B cell (primary cell): ENCODE data around the gene CFAP53. TPM values are rescaled to one million over a fixed set of nuclear protein-coding genes. Genes with fewer than 3 reads are reported as not detected.

Experiments used
- ATAC-seq: fragments of 200-7000 bp; cut with Tn5 transposase; one replicate; pipeline ENCODE4 v1.10.0; 2021; ENCODE audit warnings: low read depth, mild to moderate bottlenecking, moderate number of reproducible peaks, moderate library complexity
- CTCF ChIA-PET: fragments of 350-600 bp; sonication (Branson Sonifier 250); formaldehyde crosslinking; loops from one replicate; lab custom pipeline; 2021; ENCODE audit warnings: antibody characterized with exemption, inconsistent platforms; lab: Charles Lee
- POLR2A ChIA-PET: fragments of 350-600 bp; sonication (Branson Sonifier 250); formaldehyde crosslinking; loops from one replicate; lab custom pipeline; 2021; ENCODE audit warnings: antibody characterized with exemption; lab: Charles Lee
- DNase-seq: peaks from one replicate; pipeline ENCODE4 v3.0.0; 2013
- H2AFZ ChIP-seq: 2 replicates; pipeline ENCODE4 v1.6.1; 2012; ENCODE audit warnings: mild to moderate bottlenecking, low read depth, low read length; ENCODE audit not compliant: insufficient read depth, poor library complexity, severe bottlenecking
- H3K27ac ChIP-seq, 2 donors: 1 replicate in 1 of 2; 2 replicates in 1 of 2; pipeline ENCODE4 v1.5.1; 2012 to 2013; ENCODE audit warnings: low read length in 2 of 2, mild to moderate bottlenecking in 2 of 2, moderate library complexity in 1 of 2
- H3K27me3 ChIP-seq, 4 experiments: fragments of 200-600 bp in 1 of 4; sonication (generic) in 1 of 4; replicated peaks in 1 of 4; 1 replicate in 2 of 4; 2 replicates in 2 of 4; pipeline versions ENCODE4 v1.6.1 to v1.7.0; 2013 to 2016; ENCODE audit warnings: low read length in 3 of 4, mild to moderate bottlenecking in 2 of 4, mixed read lengths in 1 of 4, moderate library complexity in 1 of 4; ENCODE audit not compliant: insufficient read depth in 4 of 4, control insufficient read depth in 3 of 4; ENCODE audit errors: control extremely low read depth in 1 of 4
- H3K36me3 ChIP-seq, 2 experiments: replicated peaks in 1 of 2; 1 replicate in 1 of 2; 2 replicates in 1 of 2; pipeline versions ENCODE4 v1.6.1 to v1.7.1; 2013; ENCODE audit warnings: low read length in 1 of 2; ENCODE audit not compliant: insufficient read depth in 2 of 2, control insufficient read depth in 1 of 2; ENCODE audit errors: control extremely low read depth in 1 of 2, extremely low read depth in 1 of 2
- H3K4me1 ChIP-seq, 2 donors: fragments of 200-600 bp in 1 of 2; sonication (generic) in 1 of 2; 1 replicate in 1 of 2; 2 replicates in 1 of 2; pipeline versions ENCODE4 v1.5.1 to v1.6.1; 2013 to 2017; ENCODE audit warnings: low read length in 2 of 2; ENCODE audit not compliant: control insufficient read depth in 2 of 2, insufficient read depth in 2 of 2
- H3K4me2 ChIP-seq: replicated peaks from 2 replicates; pipeline ENCODE3; 2012; ENCODE audit warnings: mild to moderate bottlenecking, low read depth, low read length; ENCODE audit not compliant: poor library complexity, severe bottlenecking
- H3K4me3 ChIP-seq, 5 experiments: fragments of 200-600 bp in 1 of 5; sonication (generic) in 1 of 5; 1 replicate in 3 of 5; 2 replicates in 2 of 5; pipeline versions ENCODE4 v1.5.1 to v1.7.0; 2011 to 2016; ENCODE audit warnings: low read length in 4 of 5, mild to moderate bottlenecking in 4 of 5, low read depth in 2 of 5, control low read depth in 1 of 5, moderate library complexity in 1 of 5; ENCODE audit not compliant: insufficient read depth in 1 of 5; ENCODE audit errors: control extremely low read depth in 1 of 5, extremely low read depth in 1 of 5
- H3K79me2 ChIP-seq: fragments of 200-600 bp; sonication (generic); one replicate; pipeline ENCODE4 v1.6.0; 2016; ENCODE audit warnings: low read length; ENCODE audit not compliant: control insufficient read depth, insufficient read depth
- H3K9ac ChIP-seq: fragments of 200-600 bp; sonication (generic); 2 replicates; pipeline ENCODE4 v1.6.1; 2017; ENCODE audit warnings: mild to moderate bottlenecking, low read length, moderate library complexity
- H3K9me3 ChIP-seq, 3 donors: one replicate each; pipeline versions ENCODE4 v1.6.1 to v1.7.1; 2013; ENCODE audit warnings: low read length in 2 of 3; ENCODE audit not compliant: control insufficient read depth in 2 of 3, insufficient read depth in 1 of 3; ENCODE audit errors: control extremely low read depth in 1 of 3
- H4K20me1 ChIP-seq: 2 replicates; pipeline ENCODE4 v1.6.0; 2012; ENCODE audit warnings: mild to moderate bottlenecking, low read length; ENCODE audit not compliant: insufficient read depth, control insufficient read depth, poor library complexity, severe bottlenecking
- H3K27ac Mint-ChIP-seq: one replicate; pipeline ENCODE4 v1.8.0; 2021; ENCODE audit warnings: mixed read lengths
- H3K27me3 Mint-ChIP-seq: one replicate; pipeline ENCODE4 v1.8.0; 2021; ENCODE audit warnings: mixed read lengths
- H3K4me1 Mint-ChIP-seq: one replicate; pipeline ENCODE4 v1.8.0; 2021; ENCODE audit warnings: mixed read lengths
- H3K4me3 Mint-ChIP-seq: one replicate; pipeline ENCODE4 v1.8.0; 2021; ENCODE audit warnings: mixed read lengths
- H3K9me3 Mint-ChIP-seq: one replicate; pipeline ENCODE4 v1.8.0; 2022; ENCODE audit warnings: mixed read lengths; ENCODE audit not compliant: insufficient read depth
- CTCF ChIP-seq: fragments of 200-600 bp; IDR thresholded peaks from one replicate; pipeline ENCODE4 v1.8.0; 2022; ENCODE audit warnings: antibody characterized with exemption, mild to moderate bottlenecking
- EZH2 ChIP-seq: IDR thresholded peaks from 2 replicates; pipeline ENCODE4 v1.6.1; 2012; ENCODE audit warnings: borderline replicate concordance, low read depth, mild to moderate bottlenecking, moderate library complexity, low read length; ENCODE audit not compliant: insufficient read depth, poor library complexity, severe bottlenecking
- WGBS: methylation state at CpG from one replicate; pipeline ENCODE4 v1.1.5; 2013; ENCODE audit warnings: missing lambda C conversion rate; ENCODE audit not compliant: insufficient coverage; 5-methylcytosine and 5-hydroxymethylcytosine counted together
- intact Hi-C: fragments of 100-400 bp; cut with micrococcal nuclease; formaldehyde crosslinking; loops from one replicate; pipeline ENCODE4 v1.10.0; 2022
- polyA plus RNA-seq: library from polyadenylated mRNA; depleted of rRNA; stranded (reverse); fragments of >200 nt; gene quantifications from 2 replicates; pipeline ENCODE4 v1.2.3, GENCODE V29; 2012
- total RNA-seq, 2 donors: library from RNA; stranded (reverse); fragments of 120-200 nt in 1 of 2; gene quantifications; 1 replicate in 1 of 2; 2 replicates in 1 of 2; pipeline versions ENCODE4 v1.2.3 to v1.2.4, GENCODE V29; 2013 to 2022

CFAP53 gene
- total and polyA plus RNA-seq, 2 donors (not counting 1 experiment from before 2014, with no cell fraction given) = 0.04 to 0.79 TPM

- intact Hi-C loops = no loop called here
- Histone ChIP-seq H3K4me2 (no peak overlapping the region), H3K9me3 (no peaks in the 10 kb centered on the region), H3K27ac (no peak overlapping the region), H3K4me1 (peaks cover 16 to 18% of the 10 kb centered on the region in 2 donors), H3K79me2 (peaks cover 41% of the 10 kb centered on the region), H3K27me3 (no peaks in the 10 kb centered on the region), H2AFZ (no peak overlapping the region), H3K9ac (no peak overlapping the region), H3K36me3 (peaks cover 2 to 80% of the 10 kb centered on the region in 2 experiments), H3K4me3 (no peak overlapping the region), H4K20me1 (peaks cover 36% of the 10 kb centered on the region)
- DNase-seq (no peak), ATAC-seq (no peak)
- Mint-ChIP-seq H3K4me3 (no peak overlapping the region), H3K27me3 (no peaks in the 10 kb centered on the region), H3K9me3 (no peaks in the 10 kb centered on the region), H3K4me1 (peaks cover 16% of the 10 kb centered on the region), H3K27ac (no peak overlapping the region)
- POLR2A ChIA-PET = no interaction called here
- WGBS = 98% methylated on average over 17 of the region's 19 CpGs
- CTCF ChIA-PET = no interaction called here
- TF ChIP-seq EZH2 = no peak
- no peak for TF ChIP-seq CTCF
These were observed 9.3 kb upstream of the CFAP53 start for GRCh38 chr18:50275503-50276036.

GRCh38 chr18:50274941-50275340 is 8.6 kb upstream of the CFAP53 start:
- CTCF ChIA-PET = interaction anchor here (1.4 kb wide), 1 partner anchor 82 kb away, joined by 5 read pairs; no protein-coding TSS in a partner anchor
- H3K9ac ChIP-seq = no peak overlapping the region
- DNase-seq (no peak), ATAC-seq (no peak)
- peaks cover 10 to 11% of the 10 kb centered on the region in 2 donors for H3K4me1 ChIP-seq
- peaks cover 2 to 85% of the 10 kb centered on the region in 2 experiments for H3K36me3 ChIP-seq
- peaks cover 35% of the 10 kb centered on the region for H3K79me2 ChIP-seq
- H2AFZ ChIP-seq = no peak overlapping the region
- Mint-ChIP-seq H3K27me3 (no peaks in the 10 kb centered on the region), H3K9me3 (no peaks in the 10 kb centered on the region), H3K4me1 (peaks cover 9% of the 10 kb centered on the region), H3K4me3 (no peak overlapping the region), H3K27ac (no peak overlapping the region)
- H3K4me2 ChIP-seq = no peak overlapping the region
- H3K4me3 ChIP-seq = no peak overlapping the region
- TF ChIP-seq EZH2 = no peak
- TF ChIP-seq CTCF = no peak
- H3K27ac ChIP-seq = no peak overlapping the region
- H4K20me1 ChIP-seq = peaks cover 30% of the 10 kb centered on the region
- H3K27me3 ChIP-seq = no peaks in the 10 kb centered on the region
- POLR2A ChIA-PET = no interaction called here
- H3K9me3 ChIP-seq = no peaks in the 10 kb centered on the region
- 100% methylated on average over 6 of the region's 10 CpGs for WGBS
- intact Hi-C loops = no loop called here
